Mucosa of descending colon (tissue), 3 donors: ENCODE data around the gene DAZAP1. TPM values are rescaled to one million over a fixed set of nuclear protein-coding genes. Genes with fewer than 3 reads are reported as not detected.
"Not testable (repeated sequence)": the region's sequence is repeated elsewhere in the genome, so short reads cannot be mapped to it uniquely, and the experiment has no call there.

Experiments used
- ATAC-seq: fragments of 200-7000 bp; cut with Tn5 transposase; one replicate; pipeline ENCODE4 v1.9.1; 2020; ENCODE audit warnings: mild to moderate bottlenecking, moderate library complexity
- DNase-seq, 3 donors: peaks; one replicate each; pipeline ENCODE4 v3.0.0-alpha.2; 2020
- H3K36me3 ChIP-seq: fragments of 200-600 bp; one replicate; pipeline ENCODE4 v1.8.0; 2021; ENCODE audit warnings: low read depth, mild to moderate bottlenecking
- H3K4me1 ChIP-seq: fragments of 200-600 bp; one replicate; pipeline ENCODE4 v1.8.0; 2021; ENCODE audit warnings: low read depth, mild to moderate bottlenecking
- H3K4me3 ChIP-seq: fragments of 200-600 bp; one replicate; pipeline ENCODE4 v1.8.0; 2021; ENCODE audit warnings: mild to moderate bottlenecking
- H3K9me3 ChIP-seq: fragments of 200-600 bp; one replicate; pipeline ENCODE4 v1.8.0; 2021; ENCODE audit warnings: mild to moderate bottlenecking
- intact Hi-C, 2 donors: fragments of 100-400 bp; cut with DNase I in 1 of 2; cut with micrococcal nuclease in 1 of 2; formaldehyde crosslinking; loops; one replicate each; pipeline versions ENCODE4 v1.11.0 to v1.11.1; 2022; cut with DNase I, micrococcal nuclease
- total RNA-seq, 3 donors: library from RNA; stranded (reverse); fragmentation: NEBNext Ultra II Directional in 2 of 3; extraction: Animal tissue kit (Norgen Biotek cat#: 25700) in 2 of 3; gene quantifications; one replicate each; pipeline versions ENCODE4 v1.2.1 to v1.2.4, GENCODE V29; 2021 to 2023
- TF ChIP-seq, protein P1 (sequence below): fragments of 200-600 bp; IDR thresholded peaks from one replicate; pipeline ENCODE4 v1.8.0; 2022; ENCODE audit warnings: antibody characterized with exemption, mild to moderate bottlenecking
- donor health status: DM: no; HTN: no; CAD: no; lungs with moderate emphysema.
- donor health status: DM: no; HTN: no; CAD: no.
- donor health status: DM: no; HTN: yes; CAD: no.

DAZAP1 gene
- total RNA-seq, 3 donors from 2014 or later = 117 to 123 (median 119) TPM

DNA sequence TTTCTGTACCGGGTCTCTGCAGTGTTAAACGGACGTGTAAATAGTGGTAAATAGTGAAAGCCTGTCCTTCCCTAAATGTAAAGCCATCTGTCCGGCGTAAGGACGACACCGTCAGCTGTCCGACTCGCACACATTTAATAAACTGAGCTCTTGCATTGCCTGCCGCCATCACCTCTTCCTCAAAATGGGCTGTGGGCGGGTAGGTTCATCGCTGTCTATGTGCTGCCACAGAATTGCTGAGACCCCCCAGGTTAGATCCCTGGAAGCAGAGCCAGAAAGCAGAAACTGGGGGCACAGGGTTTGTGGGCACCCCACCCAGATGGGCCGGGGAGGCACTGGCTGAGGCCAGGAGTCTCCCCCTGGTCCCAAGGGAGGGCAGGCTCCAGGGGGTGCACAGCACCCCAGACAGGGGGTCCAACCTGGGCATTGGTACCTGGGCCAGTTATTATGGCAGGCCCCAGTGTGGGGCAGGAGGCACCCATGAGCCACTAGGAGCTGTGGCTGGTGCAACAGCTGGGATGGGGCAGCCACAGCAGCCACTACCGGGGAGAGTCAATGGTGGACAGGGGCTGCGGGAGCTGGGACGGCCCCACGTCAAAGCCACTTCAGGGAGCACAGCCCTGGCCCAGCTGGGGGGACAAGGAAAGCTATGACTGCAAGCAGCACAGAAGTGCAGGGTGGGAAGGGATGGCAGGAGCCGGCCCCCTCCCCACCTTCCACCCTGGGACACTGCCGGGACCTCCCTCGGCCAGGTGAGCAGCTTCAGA, 65.9 kb downstream of the DAZAP1 start:
- intact Hi-C loops = no loop called here
- TF ChIP-seq, protein P1, sequence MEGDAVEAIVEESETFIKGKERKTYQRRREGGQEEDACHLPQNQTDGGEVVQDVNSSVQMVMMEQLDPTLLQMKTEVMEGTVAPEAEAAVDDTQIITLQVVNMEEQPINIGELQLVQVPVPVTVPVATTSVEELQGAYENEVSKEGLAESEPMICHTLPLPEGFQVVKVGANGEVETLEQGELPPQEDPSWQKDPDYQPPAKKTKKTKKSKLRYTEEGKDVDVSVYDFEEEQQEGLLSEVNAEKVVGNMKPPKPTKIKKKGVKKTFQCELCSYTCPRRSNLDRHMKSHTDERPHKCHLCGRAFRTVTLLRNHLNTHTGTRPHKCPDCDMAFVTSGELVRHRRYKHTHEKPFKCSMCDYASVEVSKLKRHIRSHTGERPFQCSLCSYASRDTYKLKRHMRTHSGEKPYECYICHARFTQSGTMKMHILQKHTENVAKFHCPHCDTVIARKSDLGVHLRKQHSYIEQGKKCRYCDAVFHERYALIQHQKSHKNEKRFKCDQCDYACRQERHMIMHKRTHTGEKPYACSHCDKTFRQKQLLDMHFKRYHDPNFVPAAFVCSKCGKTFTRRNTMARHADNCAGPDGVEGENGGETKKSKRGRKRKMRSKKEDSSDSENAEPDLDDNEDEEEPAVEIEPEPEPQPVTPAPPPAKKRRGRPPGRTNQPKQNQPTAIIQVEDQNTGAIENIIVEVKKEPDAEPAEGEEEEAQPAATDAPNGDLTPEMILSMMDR = no peak
- ATAC-seq = no peak
- Histone ChIP-seq H3K4me3 (no peak overlapping the region), H3K4me1 (peaks cover 38% of the 10 kb centered on the region), H3K9me3 (no peaks in the 10 kb centered on the region), H3K36me3 (no peaks in the 10 kb centered on the region)
- DNase-seq = peak in 2 of 3 donors; percentile 22 to 27

DNA sequence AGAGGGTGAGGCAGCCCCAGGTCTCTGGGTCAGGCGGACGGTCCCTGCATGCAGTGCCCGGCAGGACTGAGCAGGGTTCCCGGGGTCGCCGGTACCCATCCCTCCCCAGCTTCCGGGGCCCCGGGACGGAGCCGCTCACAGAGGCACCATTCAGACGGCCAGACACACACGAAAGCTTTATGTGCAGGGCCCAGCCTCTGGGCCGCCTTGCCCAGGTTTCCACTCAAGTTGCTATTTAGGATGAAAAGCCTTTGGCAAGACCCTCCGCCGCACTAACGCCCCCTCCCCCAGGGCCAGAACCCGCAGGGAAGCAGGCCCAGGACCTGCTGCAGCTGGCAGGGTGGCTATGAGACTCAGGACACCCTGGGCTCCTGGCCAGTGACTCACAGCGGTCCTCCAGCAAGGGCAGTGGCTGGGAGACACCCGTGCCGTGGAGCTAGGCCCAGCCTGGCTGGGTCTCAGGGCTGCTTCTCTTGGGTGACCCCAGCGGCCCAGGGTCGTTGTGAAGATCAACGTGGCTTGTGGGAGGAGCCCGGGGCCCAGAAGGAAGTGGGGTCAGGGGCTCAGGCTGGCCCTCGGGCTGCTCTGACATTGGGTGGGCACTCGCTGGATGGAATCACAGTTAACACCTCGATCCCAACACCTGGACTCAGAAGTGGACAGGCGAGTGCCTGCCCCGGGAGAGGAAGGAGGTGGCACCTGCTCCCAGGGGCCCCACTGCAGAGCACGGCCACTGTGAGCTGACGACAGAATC, 66.8 kb downstream of the DAZAP1 start:
- intact Hi-C loops = no loop called here
- TF ChIP-seq, protein P1 = no peak
- DNase-seq (no peak), ATAC-seq (no peak)
- Histone ChIP-seq H3K4me3 (no peak overlapping the region), H3K9me3 (no peaks in the 10 kb centered on the region), H3K4me1 (peaks cover 36% of the 10 kb centered on the region), H3K36me3 (no peaks in the 10 kb centered on the region)

DNA sequence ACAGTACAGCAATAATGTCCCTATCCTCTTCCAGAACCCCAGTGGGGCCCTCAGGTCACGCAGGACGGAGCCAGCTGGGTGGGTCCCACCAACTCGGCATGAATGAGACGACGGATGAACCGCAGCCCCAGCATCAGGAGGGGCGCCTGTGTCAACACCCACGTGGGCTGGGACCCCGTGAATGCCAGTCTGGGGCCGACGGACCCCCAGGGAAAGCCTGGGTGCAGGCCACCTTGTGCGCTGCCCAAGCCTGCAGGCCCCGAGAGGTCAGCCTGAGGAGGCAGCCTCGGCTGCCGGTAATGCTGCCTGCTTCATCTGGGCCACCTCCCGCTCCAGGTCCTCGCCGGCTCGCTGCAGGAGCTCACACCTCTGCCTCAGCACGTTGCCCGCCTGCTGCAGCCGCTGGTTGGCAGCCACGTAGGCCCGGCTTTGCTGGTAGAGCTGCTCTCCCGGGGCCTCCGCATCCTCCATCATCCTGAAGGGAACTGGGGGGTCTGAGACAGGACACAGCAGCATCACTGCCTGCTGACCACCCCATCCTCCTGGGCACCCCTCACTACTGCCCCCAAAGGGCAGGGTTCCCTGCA, 67.5 kb downstream of the DAZAP1 start:
- TF ChIP-seq, protein P1 = no peak
- DNase-seq (peak in 1 of 3 donors; percentile 51), ATAC-seq (no peak)
- Histone ChIP-seq H3K4me3 (no peak overlapping the region), H3K4me1 (peaks cover 32% of the 10 kb centered on the region), H3K36me3 (no peaks in the 10 kb centered on the region), H3K9me3 (no peaks in the 10 kb centered on the region)
- intact Hi-C loops = no loop called here

DNA sequence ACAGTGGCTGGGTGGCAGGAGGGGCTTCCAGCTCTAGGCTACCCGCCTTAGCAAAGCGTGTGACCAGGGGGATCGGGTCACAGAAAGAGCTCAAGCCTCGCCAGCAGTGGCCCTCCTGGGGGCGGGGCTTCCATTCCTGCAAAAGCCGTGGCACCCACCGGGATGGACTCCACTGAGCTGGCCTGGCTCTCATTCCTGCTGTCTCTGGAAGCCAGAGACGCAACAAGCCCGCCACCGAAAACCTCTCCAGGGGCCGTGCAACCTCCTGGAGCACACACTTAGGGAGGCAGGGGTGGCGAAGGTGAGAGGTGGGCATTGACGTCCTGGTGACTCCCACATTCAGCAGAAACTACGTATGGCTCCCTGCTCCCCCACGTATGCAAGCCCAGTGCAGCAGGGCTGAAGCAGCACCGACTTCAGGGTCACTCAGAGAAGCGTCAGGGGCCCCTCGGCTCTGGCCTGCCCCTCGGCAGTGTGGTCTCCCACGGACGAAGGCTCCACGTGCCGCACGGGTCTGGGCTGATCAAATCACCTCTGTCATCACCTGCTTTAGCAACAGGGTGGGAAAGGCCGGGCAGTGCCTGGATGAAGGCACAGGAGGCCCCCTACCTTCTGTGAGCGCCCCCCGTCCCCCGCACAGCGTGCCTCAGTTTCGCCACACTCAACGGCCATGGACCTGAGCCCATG, 68.5 kb downstream of the DAZAP1 start:
- Histone ChIP-seq H3K36me3 (no peaks in the 10 kb centered on the region), H3K4me3 (no peak overlapping the region), H3K9me3 (no peaks in the 10 kb centered on the region), H3K4me1 (peaks cover 21% of the 10 kb centered on the region)
- intact Hi-C loops = no loop called here
- TF ChIP-seq, protein P1 = no peak
- no peak for ATAC-seq
- peak in 2 of 3 donors; percentile 28 to 43 for DNase-seq

DNA sequence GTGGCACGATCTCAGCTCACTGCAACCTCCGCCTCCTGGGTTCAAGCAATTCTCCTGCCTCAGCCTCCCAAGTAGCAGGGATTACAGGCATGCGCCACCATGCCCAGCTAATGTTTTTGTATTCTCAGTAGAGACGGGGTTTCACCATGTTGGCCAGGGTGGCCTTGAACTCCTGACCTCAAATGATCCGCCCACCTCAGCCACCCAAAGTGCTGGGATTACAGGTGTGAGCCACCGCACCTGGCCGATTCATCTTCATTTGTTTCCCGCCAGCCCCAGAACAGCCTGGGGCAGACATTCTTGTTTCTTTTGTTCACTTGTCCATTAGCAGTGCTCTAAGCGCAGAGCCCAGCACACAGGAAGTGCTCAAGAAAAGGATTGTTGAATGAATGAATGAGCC, 69.7 kb downstream of the DAZAP1 start:
- DNase-seq, H3K36me3 ChIP-seq, intact Hi-C loops, ATAC-seq, H3K9me3 ChIP-seq, H3K4me3 ChIP-seq: not testable (repeated sequence)
- H3K4me1 ChIP-seq = peaks cover 13% of the 10 kb centered on the region
